GM18526 (cell line): ENCODE data around the gene RGS7.

Experiments
- POLR2A ChIP-seq: IDR thresholded peaks from 3 replicates; pipeline ENCODE4 v1.6.1; 2011; ENCODE audit not compliant: insufficient read length; ENCODE audit errors: extremely low read depth

RGS7 gene

GRCh38 chr1:241356519-241357365 is at the start of gene RGS7:
Gene RGS7 (minus strand): TSS chr1:241357205.
- no peak for TF ChIP-seq POLR2A

GRCh38 chr1:241406421-241406820 is 49.4 kb upstream of the RGS7 start:
- no peak for TF ChIP-seq POLR2A

GRCh38 chr1:241401156-241401555 is 44.2 kb upstream of the RGS7 start:
- no peak for TF ChIP-seq POLR2A

- TF ChIP-seq POLR2A: no peak
These were observed 40.0 kb upstream of the RGS7 start for GRCh38 chr1:241396747-241397681.

GRCh38 chr1:241391926-241392710 is 35.1 kb upstream of the RGS7 start:
- no peak for TF ChIP-seq POLR2A

GRCh38 chr1:241390526-241390925 is 33.5 kb upstream of the RGS7 start:
- no peak for TF ChIP-seq POLR2A

- TF ChIP-seq POLR2A: no peak
These were observed 32.4 kb upstream of the RGS7 start for GRCh38 chr1:241389400-241389799.

GRCh38 chr1:241387216-241387615 is 30.2 kb upstream of the RGS7 start:
- TF ChIP-seq POLR2A: no peak

- TF ChIP-seq POLR2A: no peak
These were observed 19.7 kb upstream of the RGS7 start for GRCh38 chr1:241376701-241377100.

GRCh38 chr1:241375886-241376285 is 18.9 kb upstream of the RGS7 start:
- TF ChIP-seq POLR2A: no peak

- TF ChIP-seq POLR2A: no peak
These were observed 9.2 kb upstream of the RGS7 start for GRCh38 chr1:241366196-241366595.

- TF ChIP-seq POLR2A: no peak
These were observed 5.3 kb upstream of the RGS7 start for GRCh38 chr1:241362350-241362749.

GRCh38 chr1:241357366-241358340 is 648 bp upstream of the RGS7 start:
- no peak for TF ChIP-seq POLR2A

GRCh38 chr1:241356187-241356518 is 852 bp downstream of the RGS7 start:
- no peak for TF ChIP-seq POLR2A
